IPS-NIHi7 (cell line): ENCODE results near the gene UQCR11.
A peak's percentile ranks its signal among the peaks of the same experiment; 100 is the strongest.

ENCODE experiments used
- DNase-seq: peaks from one replicate; pipeline ENCODE4 v3.0.0; 2012; ENCODE audit warnings: mixed read lengths; ENCODE audit errors: extremely low spot score

The UQCR11 gene

GRCh38 chr19:1592024-1592754 is 13.1 kb downstream of the UQCR11 start:
- peak; percentile 90 for DNase-seq

GRCh38 chr19:1591421-1592023 is 13.7 kb downstream of the UQCR11 start:
- no peak for DNase-seq

DNA sequence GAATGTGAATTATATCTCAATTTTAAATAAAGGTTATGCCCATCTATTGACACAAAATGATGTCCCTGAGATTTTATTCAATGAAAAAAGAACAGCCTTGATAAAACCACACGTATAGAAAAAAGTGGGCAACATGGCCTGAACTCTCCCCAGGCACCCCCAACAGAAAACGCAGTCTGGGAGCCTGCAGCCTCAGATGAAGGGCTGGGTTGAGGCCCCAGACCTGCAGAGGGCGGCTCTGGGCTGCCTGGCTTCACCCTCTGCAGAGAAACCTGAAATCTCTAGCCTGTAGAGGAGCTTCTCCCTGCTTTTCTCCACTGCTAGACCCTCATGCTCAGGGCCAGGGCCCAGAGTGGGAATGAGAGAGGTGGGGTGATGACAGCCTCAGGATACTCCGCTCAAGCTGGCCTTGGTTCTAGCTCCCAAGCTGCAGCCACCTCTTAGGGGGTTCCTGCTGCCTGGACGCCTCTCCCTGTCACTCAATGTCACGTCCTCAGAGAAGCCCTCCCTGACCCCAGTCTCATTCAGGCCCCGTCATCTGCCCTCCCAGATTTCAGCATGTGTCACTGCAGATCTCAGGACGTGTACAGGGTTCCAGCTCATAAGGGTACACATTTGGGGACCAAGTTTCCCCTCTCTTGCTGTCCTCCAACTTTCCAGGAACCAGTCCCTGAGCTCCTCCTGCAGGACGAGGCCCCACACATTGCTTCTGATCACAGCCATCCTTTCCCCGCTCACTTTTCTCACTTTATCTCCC is 14.4 kb downstream of the UQCR11 start:
- DNase-seq, result peak; percentile 56

- no peak for DNase-seq
Measured at GRCh38 chr19:1587872-1588271, 17.4 kb downstream of the UQCR11 start.

- DNase-seq, result no peak
Measured at GRCh38 chr19:1585243-1585580, 20.1 kb downstream of the UQCR11 start.

DNA sequence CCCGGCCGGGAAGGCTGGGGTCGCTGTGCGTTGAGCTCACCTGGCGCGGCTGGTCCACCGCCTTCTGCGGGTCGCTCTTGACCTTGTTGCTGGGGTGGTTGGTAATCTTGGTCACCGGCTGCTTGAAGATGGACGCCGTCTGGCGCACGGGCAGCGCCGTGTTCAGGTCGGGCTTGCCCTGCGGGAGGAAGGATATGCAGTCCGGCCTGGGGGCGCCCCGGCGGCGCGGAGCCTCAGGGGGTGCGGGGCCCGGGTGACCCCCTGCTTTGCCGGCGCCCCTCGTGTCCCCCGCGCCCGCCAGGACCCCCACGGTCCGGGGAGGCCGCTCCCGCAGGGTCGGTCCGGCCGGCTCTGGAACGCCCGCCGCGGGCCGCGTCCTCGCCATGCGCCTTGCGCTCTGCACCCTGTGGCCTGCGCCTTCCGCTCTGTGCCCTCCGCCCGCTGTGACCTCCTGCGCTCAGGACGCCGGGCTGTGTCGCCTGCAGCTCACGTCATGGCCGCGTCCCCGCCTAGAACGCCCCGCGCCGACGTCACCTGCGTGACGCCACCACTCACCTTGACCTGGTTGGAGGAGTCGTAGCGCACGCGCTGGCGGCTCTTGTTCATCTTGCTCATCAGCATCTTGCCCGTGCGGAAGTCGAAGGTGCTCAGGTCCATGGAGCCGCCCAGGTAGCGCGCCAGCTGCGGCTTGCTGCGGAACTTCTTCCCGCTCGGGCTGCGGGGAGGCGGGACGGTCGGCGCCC is 20.6 kb downstream of the UQCR11 start:
- no peak for DNase-seq

- DNase-seq, result no peak
Measured at GRCh38 chr19:1582201-1582600, 23.1 kb downstream of the UQCR11 start.

- DNase-seq, result no peak
Measured at GRCh38 chr19:1580957-1581356, 24.3 kb downstream of the UQCR11 start.

GRCh38 chr19:1580382-1580781 is 24.9 kb downstream of the UQCR11 start:
- no peak for DNase-seq

GRCh38 chr19:1579222-1579621 is 26.0 kb downstream of the UQCR11 start:
- DNase-seq, result no peak

GRCh38 chr19:1577929-1578618 is 27.2 kb downstream of the UQCR11 start:
- DNase-seq, result no peak

GRCh38 chr19:1577090-1577928 is 28.0 kb downstream of the UQCR11 start:
- DNase-seq, result no peak

DNA sequence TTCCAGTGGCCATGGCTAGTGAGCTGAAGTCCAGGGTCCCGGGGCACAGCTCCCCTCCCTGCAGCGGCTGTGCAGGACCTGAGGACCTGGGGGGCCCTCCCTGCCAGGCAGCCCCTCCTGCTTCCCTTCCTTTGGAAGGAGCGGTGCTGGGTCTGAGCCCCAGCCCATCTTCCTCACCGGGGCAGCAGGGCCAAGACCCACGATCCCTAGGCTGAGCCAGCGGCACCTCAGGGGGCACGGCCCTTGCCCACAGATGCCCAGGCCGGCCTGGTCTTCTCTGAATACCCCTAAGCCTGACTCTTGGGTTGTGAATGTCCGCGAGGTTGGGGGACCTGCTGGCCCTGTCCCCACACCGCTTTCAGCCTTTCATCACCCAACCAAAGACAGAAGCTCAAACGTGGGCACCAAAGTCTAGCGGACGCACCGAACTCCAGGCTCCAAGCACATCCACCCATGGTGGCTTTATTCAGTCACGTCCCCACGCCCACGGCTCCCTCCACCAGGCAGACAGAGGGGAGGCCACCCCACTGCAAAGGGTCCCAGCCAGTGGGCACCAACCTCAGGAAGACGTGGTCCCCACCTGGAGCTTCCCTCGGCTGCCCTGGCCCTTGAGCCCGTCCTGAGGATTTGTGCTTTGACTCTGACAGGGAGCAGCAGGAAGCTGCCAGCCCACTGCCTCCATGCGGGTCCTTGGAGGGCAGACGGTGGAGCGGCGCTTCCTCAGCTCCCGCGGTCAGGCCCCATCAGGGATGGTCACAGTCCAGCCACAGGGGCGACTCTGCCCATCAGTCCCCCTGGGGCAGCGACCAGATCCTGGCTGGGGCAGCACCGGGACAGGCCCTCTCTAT is 28.8 kb downstream of the UQCR11 start:
- no peak for DNase-seq

DNA sequence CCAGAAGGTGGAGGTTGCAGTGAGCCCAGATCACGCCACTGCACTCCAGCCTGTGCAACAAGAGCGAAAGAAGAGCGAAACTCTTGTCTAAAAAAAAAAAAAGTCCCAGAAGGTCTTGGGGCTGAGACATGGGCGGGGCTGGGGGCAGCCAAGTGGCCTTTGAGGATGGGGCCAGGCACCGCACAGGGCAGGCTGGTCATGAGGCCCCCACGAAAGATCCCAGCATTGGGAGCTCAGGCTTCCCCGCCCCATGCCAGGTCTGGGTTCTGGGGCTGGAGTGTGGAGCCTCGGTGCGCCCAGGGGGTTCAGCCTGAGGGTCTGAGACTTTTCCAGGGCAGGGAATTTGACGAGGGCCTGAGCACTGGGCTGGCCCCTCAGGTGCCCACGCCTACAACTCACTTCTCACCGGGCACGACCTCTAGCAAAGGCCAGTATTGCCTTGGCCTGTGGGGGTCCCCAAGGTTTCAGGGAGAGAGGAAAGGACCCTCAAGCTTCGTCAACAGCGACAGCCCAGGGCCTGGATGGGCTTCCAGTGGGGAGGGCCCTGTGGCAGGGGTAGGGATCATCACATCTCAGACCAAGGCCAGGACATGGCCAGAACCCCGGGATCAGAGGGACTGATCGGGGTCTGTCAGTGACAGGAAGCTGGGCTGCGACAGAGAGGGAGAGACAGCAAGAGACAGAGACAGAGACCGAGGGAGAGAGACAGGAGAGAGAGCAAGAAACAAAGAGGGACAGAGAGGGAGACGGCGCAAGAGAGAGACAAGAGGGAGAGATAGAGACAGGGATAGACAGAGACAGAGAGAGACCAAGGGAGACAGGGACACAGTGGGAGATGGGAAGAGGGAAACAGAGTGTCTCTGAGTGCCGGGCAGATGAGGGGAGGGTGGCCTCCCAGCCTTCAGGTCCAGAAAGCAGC is 29.7 kb downstream of the UQCR11 start:
- no peak for DNase-seq

- DNase-seq, result no peak
Measured at GRCh38 chr19:1574354-1575136, 30.7 kb downstream of the UQCR11 start.

- no peak for DNase-seq
Measured at GRCh38 chr19:1572795-1573194, 32.5 kb downstream of the UQCR11 start.

GRCh38 chr19:1571358-1571757 is 33.9 kb downstream of the UQCR11 start:
- DNase-seq, result no peak

DNA sequence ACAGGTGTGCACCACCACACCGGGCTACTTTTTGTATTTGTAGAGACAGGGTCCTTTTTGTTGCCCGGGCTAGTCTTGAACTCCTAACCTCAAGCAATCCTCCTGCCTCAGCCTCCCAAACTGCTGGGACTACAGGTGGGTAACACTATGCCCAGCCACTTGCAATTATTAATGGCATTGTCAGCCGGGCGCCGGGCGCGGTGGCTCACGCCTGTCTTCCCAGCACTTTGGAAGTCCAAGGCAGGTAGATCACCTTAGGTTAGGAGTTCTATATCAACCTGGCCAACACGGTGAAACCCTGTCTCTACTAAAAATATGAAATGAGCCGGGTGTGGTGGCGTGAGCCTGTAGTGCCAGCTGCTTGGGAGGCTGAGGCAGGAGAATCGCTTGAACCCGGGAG is 34.4 kb downstream of the UQCR11 start:
- no peak for DNase-seq
